PFSK-1 (cell line): ENCODE data around the gene CALML3.

Source experiments
- FOXP2 ChIP-seq: optimal IDR thresholded peaks from 2 replicates; pipeline ENCODE3; 2011; ENCODE audit warnings: borderline replicate concordance, control low read depth, inconsistent platforms; ENCODE audit not compliant: insufficient read depth; ENCODE audit errors: extremely low read length, extremely low read depth
- POLR2AphosphoS5 ChIP-seq: IDR thresholded peaks from 2 replicates; pipeline ENCODE4 v1.6.1; 2012; ENCODE audit warnings: low read depth, mild to moderate bottlenecking, control low read depth, low read length, moderate library complexity
- REST ChIP-seq, 2 experiments: IDR thresholded peaks; 2 replicates each; pipeline versions ENCODE4 v1.6.1 to v1.8.0; 2011 to 2012; ENCODE audit warnings: low read depth in 2 of 2, low read length in 2 of 2, control low read depth in 1 of 2, inconsistent platforms in 1 of 2, mild to moderate bottlenecking in 1 of 2, moderate library complexity in 1 of 2; ENCODE audit not compliant: insufficient read depth in 1 of 2
- SIN3A ChIP-seq: IDR thresholded peaks from 2 replicates; pipeline ENCODE4 v1.6.1; 2012; ENCODE audit warnings: mild to moderate bottlenecking, low read length, moderate library complexity, borderline replicate concordance; ENCODE audit not compliant: insufficient read depth
- TAF1 ChIP-seq: IDR thresholded peaks from 2 replicates; pipeline ENCODE4 v1.6.1; 2012; ENCODE audit warnings: low read length, control low read depth, borderline replicate concordance; ENCODE audit not compliant: insufficient read depth

CALML3 gene

GRCh38 chr10:5575482-5576153, 50.9 kb downstream of the CALML3 start:
- TF ChIP-seq SIN3A (no peak), REST (IDR thresholded peaks at IDR 0.05; ENCODE audit: insufficient read depth in 1 of 2, low read depth in 2 of 2, low read length in 2 of 2) (no peak), POLR2AphosphoS5 (no peak), FOXP2 (no peak), TAF1 (no peak)

- no peak for TF ChIP-seq REST (IDR thresholded peaks at IDR 0.05; ENCODE audit: insufficient read depth in 1 of 2, low read depth in 2 of 2, low read length in 2 of 2)
- TF ChIP-seq TAF1: no peak
- TF ChIP-seq FOXP2: no peak
- TF ChIP-seq SIN3A: no peak
- no peak for TF ChIP-seq POLR2AphosphoS5
Measured at GRCh38 chr10:5576154-5576748, 51.5 kb downstream of the CALML3 start.
